ENCODE data around the gene IFT88. TPM values are rescaled to one million over a fixed set of nuclear protein-coding genes. Genes with fewer than 3 reads are reported as not detected.

IFT88 gene
- total and polyA plus RNA-seq, 2 donors, result 12.6 to 18.2 TPM

DNA sequence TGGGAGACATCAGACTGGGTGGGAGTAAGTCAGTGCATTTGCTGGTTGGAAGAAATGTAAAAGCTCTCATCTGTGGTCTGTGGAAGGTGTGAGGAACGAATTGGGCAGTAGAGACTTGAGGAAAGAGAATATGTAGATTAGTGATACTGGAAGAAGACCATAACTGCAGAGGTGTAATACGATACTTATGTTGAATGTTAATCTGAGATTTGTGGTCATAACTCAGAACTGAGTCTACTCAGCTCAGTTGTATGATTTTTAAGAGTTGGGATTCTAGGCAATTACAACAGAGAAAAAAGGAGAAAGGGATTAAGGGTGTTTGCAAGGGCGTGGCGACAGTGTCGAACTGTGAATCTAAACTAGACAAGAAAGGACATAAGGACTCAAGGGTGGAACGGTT lies 133.3 kb downstream of the IFT88 start:
- 95% methylated on average over 6 of the region's 6 CpGs for WGBS
- peaks cover 2 to 5% of the 10 kb centered on the region in 2 donors for H3K4me1 ChIP-seq (ENCODE audit: control insufficient read depth in 2 of 2, insufficient read depth in 2 of 2, low read length in 2 of 2)
- peaks cover 0 to 29% of the 10 kb centered on the region in 2 donors for H3K27me3 ChIP-seq (ENCODE audit: control insufficient read depth in 2 of 2, insufficient read depth in 1 of 2, low read length in 1 of 2)
- no peaks in the 10 kb centered on the region for H3K9me3 ChIP-seq (ENCODE audit: control insufficient read depth in 2 of 2, insufficient read depth in 1 of 2, low read length in 1 of 2)
- DNase-seq (ENCODE audit: low read depth in 6 of 9, low spot score in 9 of 9), result no peak
- H3K27ac ChIP-seq (ENCODE audit: low read depth in 1 of 2, low read length in 1 of 2), result no peak overlapping the region
- H3K4me3 ChIP-seq (ENCODE audit: low read length in 2 of 2), result no peak overlapping the region
- no peaks in the 10 kb centered on the region for H3K36me3 ChIP-seq (ENCODE audit: control insufficient read depth in 2 of 2, insufficient read depth in 2 of 2, low read length in 1 of 2)

DNA sequence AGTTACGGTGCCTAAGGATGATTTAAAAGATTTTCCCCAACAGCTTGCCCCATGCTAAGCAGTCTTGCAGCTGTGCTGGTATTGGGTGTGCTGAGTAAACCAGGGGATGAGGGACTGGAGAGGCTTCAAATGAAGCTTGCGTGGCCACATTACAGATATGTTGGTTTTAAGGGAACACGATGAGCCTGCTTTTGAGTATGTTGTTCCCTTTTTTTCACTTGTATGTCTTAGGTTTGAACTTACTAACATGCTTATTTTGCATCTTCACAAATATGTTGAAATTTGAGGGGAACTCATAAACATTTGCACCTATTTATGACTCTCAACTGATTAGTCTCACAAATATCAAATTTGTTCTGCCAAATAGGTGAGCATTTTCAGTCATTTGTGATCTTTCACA lies 134.5 kb downstream of the IFT88 start:
- Histone ChIP-seq H3K4me3 (ENCODE audit: low read length in 2 of 2) (no peak overlapping the region), H3K27ac (ENCODE audit: low read depth in 1 of 2, low read length in 1 of 2) (no peak overlapping the region), H3K9me3 (ENCODE audit: control insufficient read depth in 2 of 2, insufficient read depth in 1 of 2, low read length in 1 of 2) (no peaks in the 10 kb centered on the region), H3K36me3 (ENCODE audit: control insufficient read depth in 2 of 2, insufficient read depth in 2 of 2, low read length in 1 of 2) (no peaks in the 10 kb centered on the region), H3K27me3 (ENCODE audit: control insufficient read depth in 2 of 2, insufficient read depth in 1 of 2, low read length in 1 of 2) (peaks cover 0 to 29% of the 10 kb centered on the region in 2 donors), H3K4me1 (ENCODE audit: control insufficient read depth in 2 of 2, insufficient read depth in 2 of 2, low read length in 2 of 2) (peaks cover 2 to 5% of the 10 kb centered on the region in 2 donors)
- 94% methylated on average over 3 of the region's 3 CpGs for WGBS
- DNase-seq (ENCODE audit: low read depth in 6 of 9, low spot score in 9 of 9), result no peak

DNA sequence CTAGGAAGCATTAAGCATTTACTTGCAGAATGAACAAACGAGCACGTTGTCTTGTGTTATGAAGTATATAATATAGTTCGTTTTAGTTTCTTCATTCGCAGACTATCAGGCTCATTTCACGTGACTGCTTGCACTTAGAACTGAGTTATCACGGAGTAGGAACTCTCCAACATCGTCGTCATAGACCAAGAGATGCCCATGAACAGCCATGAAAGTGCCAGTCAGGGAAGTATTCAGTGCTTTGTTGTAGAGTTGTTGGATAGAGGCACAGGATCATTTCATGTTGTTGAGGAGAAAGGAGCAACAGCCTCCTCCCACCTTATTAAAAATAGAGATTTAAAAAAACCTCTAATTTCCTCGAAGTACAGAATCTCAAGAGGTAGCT lies 135.6 kb downstream of the IFT88 start:
- WGBS, result 5% methylated on average over 9 of the region's 9 CpGs
- H3K9me3 ChIP-seq (ENCODE audit: control insufficient read depth in 2 of 2, insufficient read depth in 1 of 2, low read length in 1 of 2), result no peaks in the 10 kb centered on the region
- peaks cover 2 to 5% of the 10 kb centered on the region in 2 donors for H3K4me1 ChIP-seq (ENCODE audit: control insufficient read depth in 2 of 2, insufficient read depth in 2 of 2, low read length in 2 of 2)
- H3K27me3 ChIP-seq (ENCODE audit: control insufficient read depth in 2 of 2, insufficient read depth in 1 of 2, low read length in 1 of 2), result peaks cover 0 to 29% of the 10 kb centered on the region in 2 donors
- peak in 1 of 9 donors; percentile 35 for DNase-seq (ENCODE audit: low read depth in 6 of 9, low spot score in 9 of 9)
- H3K4me3 ChIP-seq (ENCODE audit: low read length in 2 of 2), result peak overlapping the region; percentile 46 to 63
- H3K27ac ChIP-seq (ENCODE audit: low read depth in 1 of 2, low read length in 1 of 2), result no peak overlapping the region
- no peaks in the 10 kb centered on the region for H3K36me3 ChIP-seq (ENCODE audit: control insufficient read depth in 2 of 2, insufficient read depth in 2 of 2, low read length in 1 of 2)

DNA sequence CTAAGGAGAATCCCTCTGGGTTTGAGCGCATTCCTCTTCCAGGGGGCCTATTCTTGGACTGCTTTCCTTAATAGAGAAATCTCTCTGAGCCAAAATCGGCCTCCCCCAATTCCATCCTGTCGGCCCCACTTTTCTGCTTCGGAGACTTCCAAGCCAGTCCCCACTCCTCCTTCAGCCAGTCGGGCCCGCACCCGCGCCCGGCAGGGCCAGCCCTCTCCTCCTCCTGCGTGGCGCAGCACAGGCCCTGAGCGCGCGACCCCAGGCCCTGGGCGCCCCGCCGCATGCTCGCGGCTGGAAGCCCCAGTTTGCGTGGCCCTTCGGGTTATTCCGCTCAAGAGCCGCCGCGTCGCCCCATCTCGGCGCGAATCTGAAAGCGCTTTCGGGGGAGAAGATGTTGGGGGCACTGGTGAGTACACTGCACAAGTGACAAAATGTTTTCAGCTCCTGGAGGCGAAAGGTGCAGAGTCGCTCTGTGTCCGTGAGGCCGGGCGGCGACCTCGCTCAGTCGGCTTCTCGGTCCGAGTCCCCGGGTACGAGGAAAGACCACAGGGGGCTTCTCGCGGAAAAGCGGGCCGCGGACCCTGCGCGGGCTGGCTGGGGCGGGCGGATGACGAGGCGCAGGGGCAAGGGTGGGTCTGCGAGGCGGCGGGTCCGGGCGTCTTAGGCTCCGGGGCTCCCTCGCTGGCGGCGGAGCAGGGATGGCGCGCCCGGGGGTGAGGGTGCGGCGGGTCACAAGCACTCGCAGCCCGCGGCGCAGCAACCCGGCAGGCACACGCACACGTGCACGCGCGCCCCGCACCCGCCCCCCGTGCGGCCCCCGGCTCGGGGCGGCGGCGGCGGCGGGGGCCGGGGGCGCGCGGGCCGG lies 136.2 kb downstream of the IFT88 start, which contains the start of gene IL17D:
Gene IL17D, plus strand, starts transcription at position 785 of the 865 bp plus-strand sequence. CDS start 303 bp downstream, outside the sequence.
- peak in 4 of 9 donors; percentile 28 to 66 (median 38) for DNase-seq (ENCODE audit: low read depth in 6 of 9, low spot score in 9 of 9)
- Histone ChIP-seq H3K9me3 (ENCODE audit: control insufficient read depth in 2 of 2, insufficient read depth in 1 of 2, low read length in 1 of 2) (no peaks in the 10 kb centered on the region), H3K36me3 (ENCODE audit: control insufficient read depth in 2 of 2, insufficient read depth in 2 of 2, low read length in 1 of 2) (no peaks in the 10 kb centered on the region), H3K4me3 (ENCODE audit: low read length in 2 of 2) (peak within 1 kb of the TSS; percentile 46 to 63), H3K4me1 (ENCODE audit: control insufficient read depth in 2 of 2, insufficient read depth in 2 of 2, low read length in 2 of 2) (peaks cover 2 to 5% of the 10 kb centered on the region in 2 donors), H3K27me3 (ENCODE audit: control insufficient read depth in 2 of 2, insufficient read depth in 1 of 2, low read length in 1 of 2) (peaks cover 0 to 29% of the 10 kb centered on the region in 2 donors), H3K27ac (ENCODE audit: low read depth in 1 of 2, low read length in 1 of 2) (no peak within 1 kb of the TSS)
- WGBS, result under 1% methylated on average over 88 of the region's 94 CpGs

DNA sequence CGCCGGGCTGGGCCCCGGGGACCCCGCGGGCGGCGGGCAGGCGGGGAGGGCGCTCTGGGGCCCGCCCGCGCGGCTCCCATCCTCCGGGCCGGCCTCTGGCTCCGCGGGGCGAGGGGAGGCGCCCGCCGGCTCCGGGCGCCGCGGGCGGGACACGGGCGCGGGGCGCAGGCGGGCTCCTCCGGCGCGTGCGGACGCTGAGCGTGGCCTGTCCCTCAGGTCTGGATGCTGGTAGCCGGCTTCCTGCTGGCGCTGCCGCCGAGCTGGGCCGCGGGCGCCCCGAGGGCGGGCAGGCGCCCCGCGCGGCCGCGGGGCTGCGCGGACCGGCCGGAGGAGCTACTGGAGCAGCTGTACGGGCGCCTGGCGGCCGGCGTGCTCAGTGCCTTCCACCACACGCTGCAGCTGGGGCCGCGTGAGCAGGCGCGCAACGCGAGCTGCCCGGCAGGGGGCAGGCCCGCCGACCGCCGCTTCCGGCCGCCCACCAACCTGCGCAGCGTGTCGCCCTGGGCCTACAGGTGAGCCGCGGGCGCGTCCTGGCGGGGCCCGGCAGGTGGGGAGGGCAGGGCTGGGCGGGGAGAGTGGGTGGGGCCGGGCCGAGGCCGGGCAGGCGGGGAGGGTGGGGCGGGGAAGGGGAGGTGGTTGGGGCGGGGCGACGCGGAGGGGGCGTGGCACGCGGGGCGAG lies 137.0 kb downstream of the IFT88 start:
- H3K4me3 ChIP-seq (ENCODE audit: low read length in 2 of 2), result peak overlapping the region in 1 of 2 donors; percentile 63
- H3K27me3 ChIP-seq (ENCODE audit: control insufficient read depth in 2 of 2, insufficient read depth in 1 of 2, low read length in 1 of 2), result peaks cover 0 to 29% of the 10 kb centered on the region in 2 donors
- under 1% methylated on average over 98 of the region's 98 CpGs for WGBS
- H3K9me3 ChIP-seq (ENCODE audit: control insufficient read depth in 2 of 2, insufficient read depth in 1 of 2, low read length in 1 of 2), result no peaks in the 10 kb centered on the region
- DNase-seq (ENCODE audit: low read depth in 6 of 9, low spot score in 9 of 9), result peak; percentile 22 to 82 (median 52)
- H3K27ac ChIP-seq (ENCODE audit: low read depth in 1 of 2, low read length in 1 of 2), result no peak overlapping the region
- H3K36me3 ChIP-seq (ENCODE audit: control insufficient read depth in 2 of 2, insufficient read depth in 2 of 2, low read length in 1 of 2), result no peaks in the 10 kb centered on the region
- H3K4me1 ChIP-seq (ENCODE audit: control insufficient read depth in 2 of 2, insufficient read depth in 2 of 2, low read length in 2 of 2), result peaks cover 2 to 5% of the 10 kb centered on the region in 2 donors

DNA sequence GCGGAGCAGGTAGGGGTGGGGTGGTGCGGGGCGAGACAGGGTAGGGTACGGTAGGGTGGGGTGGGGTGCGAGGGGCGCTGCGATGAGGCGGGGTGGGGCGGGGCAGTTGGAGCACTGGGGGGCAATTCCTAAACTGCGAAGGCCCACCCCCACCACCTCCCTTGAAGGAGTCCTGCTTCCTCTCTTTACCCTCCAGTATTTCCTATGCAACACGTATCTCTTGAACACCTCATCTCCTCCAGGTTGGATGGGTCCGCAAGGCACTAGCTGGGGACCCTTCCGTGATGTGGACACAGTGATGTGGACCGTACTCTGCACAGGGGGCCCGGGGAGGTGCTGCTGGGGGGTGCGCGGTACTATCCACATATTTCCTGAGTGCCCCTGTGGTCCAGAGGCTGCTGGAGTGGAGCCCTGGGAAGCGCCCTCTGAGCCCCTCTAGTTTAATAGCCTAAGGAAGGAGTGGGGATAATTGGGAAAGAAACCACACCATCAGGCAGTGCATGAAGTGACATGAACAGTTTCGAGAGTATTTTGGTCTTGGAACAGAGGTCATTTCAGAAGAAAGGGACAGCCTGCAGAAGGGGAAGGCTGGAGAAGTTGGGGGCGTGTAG lies 137.6 kb downstream of the IFT88 start:
- H3K36me3 ChIP-seq (ENCODE audit: control insufficient read depth in 2 of 2, insufficient read depth in 2 of 2, low read length in 1 of 2), result no peaks in the 10 kb centered on the region
- 36% methylated on average over 20 of the region's 20 CpGs for WGBS
- H3K4me3 ChIP-seq (ENCODE audit: low read length in 2 of 2), result peak overlapping the region in 1 of 2 donors; percentile 63
- H3K4me1 ChIP-seq (ENCODE audit: control insufficient read depth in 2 of 2, insufficient read depth in 2 of 2, low read length in 2 of 2), result peaks cover 2 to 5% of the 10 kb centered on the region in 2 donors
- no peak overlapping the region for H3K27ac ChIP-seq (ENCODE audit: low read depth in 1 of 2, low read length in 1 of 2)
- H3K27me3 ChIP-seq (ENCODE audit: control insufficient read depth in 2 of 2, insufficient read depth in 1 of 2, low read length in 1 of 2), result peaks cover 0 to 29% of the 10 kb centered on the region in 2 donors
- DNase-seq (ENCODE audit: low read depth in 6 of 9, low spot score in 9 of 9), result peak in 1 of 9 donors; percentile 18
- no peaks in the 10 kb centered on the region for H3K9me3 ChIP-seq (ENCODE audit: control insufficient read depth in 2 of 2, insufficient read depth in 1 of 2, low read length in 1 of 2)

DNA sequence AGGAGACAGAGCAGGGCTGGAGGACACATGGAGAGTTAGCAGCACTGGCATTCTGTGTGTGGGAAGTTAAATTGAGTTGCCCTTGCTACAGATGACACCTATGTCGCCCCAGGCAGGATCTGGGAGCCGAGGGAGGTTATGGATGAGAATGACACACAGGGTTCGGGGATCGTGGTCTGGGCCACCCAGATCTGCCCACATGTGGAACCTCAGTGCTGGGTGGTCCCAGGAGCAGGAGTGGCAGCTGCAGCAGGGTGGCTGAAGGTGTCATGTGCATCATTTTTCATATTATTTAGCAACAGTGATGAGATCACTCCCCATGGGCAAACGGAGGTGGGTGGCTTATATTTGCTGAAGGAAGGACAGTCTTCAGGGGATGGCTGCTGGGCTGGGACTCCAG lies 139.7 kb downstream of the IFT88 start:
- Histone ChIP-seq H3K36me3 (ENCODE audit: control insufficient read depth in 2 of 2, insufficient read depth in 2 of 2, low read length in 1 of 2) (no peaks in the 10 kb centered on the region), H3K9me3 (ENCODE audit: control insufficient read depth in 2 of 2, insufficient read depth in 1 of 2, low read length in 1 of 2) (no peaks in the 10 kb centered on the region), H3K4me1 (ENCODE audit: control insufficient read depth in 2 of 2, insufficient read depth in 2 of 2, low read length in 2 of 2) (peaks cover 2 to 5% of the 10 kb centered on the region in 2 donors), H3K4me3 (ENCODE audit: low read length in 2 of 2) (no peak overlapping the region), H3K27ac (ENCODE audit: low read depth in 1 of 2, low read length in 1 of 2) (no peak overlapping the region), H3K27me3 (ENCODE audit: control insufficient read depth in 2 of 2, insufficient read depth in 1 of 2, low read length in 1 of 2) (peaks cover 0 to 22% of the 10 kb centered on the region in 2 donors)
- 97% methylated on average over 5 of the region's 5 CpGs for WGBS
- no peak for DNase-seq (ENCODE audit: low read depth in 6 of 9, low spot score in 9 of 9)

DNA sequence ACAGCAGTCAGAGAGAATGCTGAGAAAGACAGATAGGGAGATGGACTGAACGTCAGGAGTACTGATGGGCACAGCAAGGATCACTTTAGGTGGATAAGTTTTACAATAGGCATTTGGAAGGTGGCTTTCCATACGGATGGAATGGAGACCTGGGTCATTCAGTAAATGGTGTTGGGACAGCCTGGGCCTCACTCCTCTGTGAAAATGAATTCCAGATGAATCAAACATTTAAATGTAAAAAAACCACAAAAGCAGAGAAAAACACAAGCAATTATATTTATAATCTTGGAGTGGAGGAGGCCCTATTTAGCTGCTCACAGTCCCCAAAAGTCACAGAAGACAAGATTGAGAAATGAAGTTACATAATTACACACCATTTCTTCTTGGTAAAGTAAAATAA lies 141.3 kb downstream of the IFT88 start:
- Histone ChIP-seq H3K27me3 (ENCODE audit: control insufficient read depth in 2 of 2, insufficient read depth in 1 of 2, low read length in 1 of 2) (peaks cover 0 to 10% of the 10 kb centered on the region in 2 donors), H3K9me3 (ENCODE audit: control insufficient read depth in 2 of 2, insufficient read depth in 1 of 2, low read length in 1 of 2) (no peaks in the 10 kb centered on the region), H3K4me1 (ENCODE audit: control insufficient read depth in 2 of 2, insufficient read depth in 2 of 2, low read length in 2 of 2) (no peaks in the 10 kb centered on the region), H3K4me3 (ENCODE audit: low read length in 2 of 2) (no peak overlapping the region), H3K27ac (ENCODE audit: low read depth in 1 of 2, low read length in 1 of 2) (no peak overlapping the region), H3K36me3 (ENCODE audit: control insufficient read depth in 2 of 2, insufficient read depth in 2 of 2, low read length in 1 of 2) (no peaks in the 10 kb centered on the region)
- 96% methylated on average over 2 of the region's 2 CpGs for WGBS
- DNase-seq (ENCODE audit: low read depth in 6 of 9, low spot score in 9 of 9), result no peak

Data from thymus (tissue), 11 donors.